GM21737 (cell line): ENCODE results near the gene IL21.
"Not testable (repeated sequence)": the region's sequence is repeated elsewhere in the genome, so short reads cannot be mapped to it uniquely, and the experiment has no call there.

ENCODE experiments used
- ATAC-seq: cut with Tn5 transposase; IDR thresholded peaks from one replicate; pipeline ENCODE4 v1.9.1; 2021; ENCODE audit warnings: mild to moderate bottlenecking, moderate library complexity; ENCODE audit not compliant: unreplicated experiment

IL21 gene

GRCh38 chr4:122583906-122584305, 37.0 kb downstream of the IL21 start:
- no peak for ATAC-seq

- no peak for ATAC-seq
Observed at GRCh38 chr4:122577808-122578781, 42.8 kb downstream of the IL21 start.

DNA sequence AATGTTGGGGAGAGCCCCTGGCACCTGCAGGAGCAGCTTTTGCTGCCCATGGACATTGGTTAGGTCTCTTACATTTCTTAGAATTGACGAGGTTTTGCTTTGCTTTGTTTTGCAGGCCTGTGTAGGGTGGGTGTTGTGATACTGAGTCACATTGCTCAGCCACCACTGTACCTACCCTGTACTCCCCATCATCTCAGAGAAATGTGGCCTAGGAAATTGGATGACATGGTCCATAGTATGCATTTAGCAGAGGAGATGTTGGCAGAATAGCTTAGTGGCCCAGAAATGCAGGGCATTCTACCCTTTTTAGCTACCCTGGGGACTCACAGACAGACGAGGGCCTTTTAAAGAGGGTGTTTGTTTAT, 43.7 kb downstream of the IL21 start:
- ATAC-seq: no peak

- ATAC-seq: no peak
Observed at GRCh38 chr4:122576261-122577188, 44.3 kb downstream of the IL21 start.

DNA sequence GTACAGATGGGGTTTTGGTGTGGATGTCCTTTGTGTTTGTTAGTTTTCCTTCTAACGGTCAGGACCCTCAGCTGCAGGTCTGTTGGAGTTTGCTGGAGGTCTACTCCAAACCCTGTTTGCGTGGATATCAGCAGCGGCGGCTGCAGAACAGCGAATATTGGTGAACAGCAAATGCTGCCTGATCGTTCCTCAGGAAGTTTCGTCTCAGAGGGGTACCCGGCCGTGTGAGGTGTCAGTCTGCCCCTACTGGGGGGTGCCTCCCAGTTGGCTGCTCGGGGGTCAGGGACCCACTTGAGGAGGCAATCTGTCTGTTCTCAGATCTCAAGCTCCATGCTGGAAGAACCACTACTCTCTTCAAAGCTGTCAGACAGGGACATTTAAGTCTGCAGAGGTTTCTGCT, 46.5 kb downstream of the IL21 start:
- ATAC-seq: not testable (repeated sequence)

- no peak for ATAC-seq
Observed at GRCh38 chr4:122562449-122562848, 58.4 kb downstream of the IL21 start.
